K562 (cell line): ENCODE data around the gene FGF14. TPM values are rescaled to one million over a fixed set of nuclear protein-coding genes. Genes with fewer than 3 reads are reported as not detected.

Experiments used
- ATAC-seq: fragments of 200-7000 bp; cut with Tn5 transposase; 3 replicates; pipeline ENCODE4 v1.9.1; 2020; ENCODE audit warnings: moderate library complexity
- BruUV-seq: library from RNA; stranded (reverse); fragments of 400-500 nt; replicated peaks from 2 replicates; lab custom pipeline; 2021; lab: Mats Ljungman, UMichigan
- CTCF ChIA-PET: fragments of 300-600 bp; formaldehyde crosslinking; extraction: SDS; loops from one replicate; lab custom pipeline; 2021; ENCODE audit warnings: low intra/inter-chr PET ratio; lab: Yijun Ruan, JAX
- POLR2A ChIA-PET: fragments of 300-600, 350-650 bp; sonication (Branson Sonifier 250); formaldehyde crosslinking; extraction: SDS; loops from one replicate; lab custom pipeline; 2021; ENCODE audit warnings: antibody characterized with exemption, inconsistent platforms; lab: Yijun Ruan, JAX
- DNase-seq, 4 experiments: peaks; one replicate each; pipeline versions ENCODE4 v3.0.0 to v3.0.0-alpha.2; 2011 to 2018; ENCODE audit warnings: low spot score in 3 of 4, mixed read lengths in 3 of 4; ENCODE audit errors: extremely low read depth in 1 of 4
- FAIRE-seq: peaks from 2 replicates; lab custom pipeline; 2011; peaks lifted over from hg19 to GRCh38; lab: Jason Lieb, UNC
- H2AFZ ChIP-seq: 2 replicates; pipeline ENCODE4 v1.6.0; 2011; ENCODE audit warnings: low read depth, low read length, control low read depth, inconsistent platforms
- H3K27ac ChIP-seq: fragments of 200-600 bp; 3 replicates; pipeline ENCODE4 v1.8.0; 2011; ENCODE audit warnings: low read depth, mild to moderate bottlenecking, control low read depth, inconsistent platforms, low read length, moderate library complexity, mixed read lengths; ENCODE audit errors: extremely low read depth
- H3K27me3 ChIP-seq, 2 experiments: fragments of 300-600 bp in 1 of 2; 2 replicates in 1 of 2; 3 replicates in 1 of 2; pipeline versions ENCODE4 v1.6.0 to v1.8.0; 2011; ENCODE audit warnings: inconsistent platforms in 2 of 2, low read length in 2 of 2, mild to moderate bottlenecking in 1 of 2, mixed read lengths in 1 of 2, moderate library complexity in 1 of 2; ENCODE audit not compliant: control insufficient read depth in 2 of 2, insufficient read depth in 2 of 2
- H3K36me3 ChIP-seq: fragments of 300-600 bp; 3 replicates; pipeline ENCODE4 v1.8.0; 2011; ENCODE audit warnings: mild to moderate bottlenecking, low read length, inconsistent platforms; ENCODE audit not compliant: control insufficient read depth, insufficient read depth
- H3K4me1 ChIP-seq, 2 experiments: fragments of 200-600 bp in 1 of 2; replicated peaks in 1 of 2; 2 replicates in 1 of 2; 3 replicates in 1 of 2; pipeline versions ENCODE4 v1.5.1 to v1.8.0; 2011; ENCODE audit warnings: inconsistent platforms in 2 of 2, low read length in 2 of 2, mild to moderate bottlenecking in 1 of 2, mixed read lengths in 1 of 2, moderate library complexity in 1 of 2; ENCODE audit not compliant: control insufficient read depth in 2 of 2, insufficient read depth in 2 of 2
- H3K4me2 ChIP-seq: 2 replicates; pipeline ENCODE4 v1.6.1; 2011; ENCODE audit warnings: low read length, control low read depth, inconsistent platforms, mixed read lengths; ENCODE audit not compliant: insufficient read depth
- H3K4me3 ChIP-seq: fragments of 200-600 bp; sonication (generic), shearing (Covaris generic); 2 replicates; pipeline ENCODE4 v1.5.1; 2016; ENCODE audit warnings: control low read depth, inconsistent platforms
- H3K79me2 ChIP-seq: fragments of 200-600 bp; 3 replicates; pipeline ENCODE4 v1.8.0; 2011; ENCODE audit warnings: low read length, inconsistent platforms; ENCODE audit not compliant: control insufficient read depth, insufficient read depth
- H3K9ac ChIP-seq, 2 experiments: 2 replicates each; pipeline versions ENCODE4 v1.6.0 to v1.6.1; 2011; ENCODE audit warnings: low read depth in 2 of 2, low read length in 2 of 2, control low read depth in 1 of 2, inconsistent platforms in 1 of 2, mild to moderate bottlenecking in 1 of 2, mixed read lengths in 1 of 2; ENCODE audit not compliant: insufficient read depth in 1 of 2
- H3K9me1 ChIP-seq: one replicate; pipeline ENCODE4 v1.6.0; 2011; ENCODE audit warnings: inconsistent platforms, mild to moderate bottlenecking, low read length, moderate library complexity; ENCODE audit not compliant: control insufficient read depth, insufficient read depth
- H3K9me3 ChIP-seq: replicated peaks from 2 replicates; pipeline ENCODE4 v1.5.1; 2011; ENCODE audit warnings: low read depth, low read length, inconsistent platforms; ENCODE audit not compliant: control insufficient read depth, insufficient read depth
- H4K20me1 ChIP-seq: replicated peaks from 2 replicates; pipeline ENCODE4 v1.6.1; 2011; ENCODE audit warnings: low read length, inconsistent platforms, mixed read lengths; ENCODE audit not compliant: control insufficient read depth, insufficient read depth
- CREBBP ChIP-seq: IDR thresholded peaks from one replicate; pipeline ENCODE4 v1.6.1; 2012; ENCODE audit warnings: low read depth, mild to moderate bottlenecking, control low read depth, inconsistent platforms, low read length
- LARP7 ChIP-seq: fragments of 450-650 bp; IDR thresholded peaks from 2 replicates; pipeline ENCODE4 v1.6.1; 2016
- PCBP2 ChIP-seq: fragments of 200-400 bp; formaldehyde crosslinking; IDR thresholded peaks from 2 replicates; pipeline ENCODE4 v1.6.1; 2018; ENCODE audit warnings: low read length, low read depth, mild to moderate bottlenecking, moderate library complexity; ENCODE audit not compliant: poor library complexity, severe bottlenecking
- SMC3 ChIP-seq: conservative IDR thresholded peaks from 2 replicates; pipeline ENCODE4 v1.6.1; 2011; ENCODE audit warnings: low read depth, low read length, improper control_type of control experiment; ENCODE audit not compliant: insufficient read depth
- SUPT5H ChIP-seq: fragments of 450-650 bp; IDR thresholded peaks from 2 replicates; pipeline ENCODE4 v1.6.1; 2016
- TAF9B ChIP-seq: fragments of 450-650 bp; IDR thresholded peaks from 2 replicates; pipeline ENCODE4 v1.6.1; 2018; ENCODE audit warnings: mild to moderate bottlenecking; ENCODE audit not compliant: partially characterized antibody
- ZNF134 ChIP-seq: fragments of 250-450 bp; sonication (Bioruptor Pico); conservative IDR thresholded peaks from 2 replicates; pipeline ENCODE4 v1.4.0; 2020
- WGBS: fragments of 100-300 bp; shearing (Covaris generic); methylation state at CpG from one replicate; pipeline ENCODE4 v1.1.6; 2016; ENCODE audit warnings: low coverage, mixed read lengths; ENCODE audit not compliant: insufficient coverage; ENCODE audit errors: missing lambda C conversion rate; 5-methylcytosine and 5-hydroxymethylcytosine counted together
- in situ Hi-C: fragments of 300-500 bp; cut with MboI; formaldehyde crosslinking; loops from 4 replicates; pipeline ENCODE4 v1.15.0; 2018; ENCODE audit warnings: inconsistent platforms, mixed read lengths
- intact Hi-C: fragments of 100-400 bp; cut with micrococcal nuclease; formaldehyde crosslinking; loops from 2 replicates; pipeline ENCODE4 v1.14.2; 2022
- polyA plus RNA-seq, 8 experiments: library from polyadenylated mRNA; depleted of rRNA in 4 of 8; stranded (reverse) in 5 of 8; unstranded in 3 of 8; fragments of >200 nt; fragmentation: Nextera tagmentation in 2 of 8; fragmentation: Illumina TruSeq in 1 of 8; extraction: Ambion mirVana in 2 of 8; extraction: Trizol in 1 of 8; gene quantifications; 2 replicates each; pipeline versions ENCODE4 v1.2.1 to v1.2.3, GENCODE V29; 2011 to 2014; ENCODE audit warnings: inconsistent platforms in 1 of 8, missing spikeins in 1 of 8
- total RNA-seq, 7 experiments: library from RNA; depleted of rRNA in 6 of 7; stranded (reverse); fragments of >200 nt in 6 of 7; fragmentation: Illumina TruSeq in 2 of 7; extraction: Trizol in 2 of 7; gene quantifications; 2 replicates each; pipeline versions ENCODE4 v1.2.1 to v1.2.3, GENCODE V29; 2011 to 2021; ENCODE audit warnings: low replicate concordance in 1 of 7
- TF ChIP-seq, protein P1 (sequence below): fragments of 450-650 bp; IDR thresholded peaks from 2 replicates; pipeline ENCODE4 v1.6.1; 2017; ENCODE audit warnings: mild to moderate bottlenecking, moderate library complexity
- TF ChIP-seq, protein P2 (sequence below): sonication (generic); formaldehyde crosslinking; IDR thresholded peaks from 2 replicates; pipeline ENCODE4 v1.8.0; 2022; ENCODE audit warnings: missing genetic modification reagents, mild to moderate bottlenecking, moderate library complexity, borderline replicate concordance

The FGF14 gene
- total and polyA plus RNA-seq, 9 of the 15 experiments (the other 6 are each of a cell fraction or from before 2014, with no cell fraction given) = not detected

DNA sequence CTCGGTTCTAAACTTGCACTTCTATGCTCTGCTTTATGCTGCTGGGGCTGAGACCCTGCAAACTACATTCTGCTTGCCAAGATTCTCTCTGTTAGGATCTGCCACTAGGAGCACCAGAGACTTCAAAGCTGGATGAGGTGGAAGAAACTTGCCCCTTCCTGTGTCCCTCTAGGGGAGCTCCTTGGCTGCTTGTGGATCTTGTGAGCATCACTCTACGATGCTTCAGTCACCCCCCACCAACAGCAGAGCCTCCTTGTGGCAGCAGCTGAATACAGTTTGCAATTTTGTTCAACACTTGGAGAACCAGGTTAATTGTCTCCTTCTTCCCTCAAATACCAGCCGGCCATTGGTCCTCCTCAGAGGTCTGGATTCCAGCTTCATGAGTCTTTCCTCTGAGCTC, 310.6 kb downstream of the FGF14 start:
- BruUV-seq = no TSS peak
- in situ Hi-C loops = no loop called here
- POLR2A ChIA-PET = no interaction called here
- no peak overlapping the region for H3K27ac ChIP-seq
- no peaks in the 10 kb centered on the region for H3K4me1 ChIP-seq
- no peaks in the 10 kb centered on the region for H3K9me1 ChIP-seq
- H3K4me3 ChIP-seq = no peak overlapping the region
- ATAC-seq (no peak), DNase-seq (no peak), FAIRE-seq (no peak)
- no peak overlapping the region for H3K9ac ChIP-seq
- no peaks in the 10 kb centered on the region for H3K27me3 ChIP-seq
- H3K79me2 ChIP-seq = no peaks in the 10 kb centered on the region
- TF ChIP-seq SMC3 = no peak
- TF ChIP-seq LARP7 = no peak
- no peaks in the 10 kb centered on the region for H3K36me3 ChIP-seq
- no peak overlapping the region for H3K4me2 ChIP-seq
- CTCF ChIA-PET = no interaction called here
- no peaks in the 10 kb centered on the region for H3K9me3 ChIP-seq
- intact Hi-C loops = no loop called here
- WGBS = 0% methylated on average over 3 of the region's 3 CpGs
- no peaks in the 10 kb centered on the region for H4K20me1 ChIP-seq
- H2AFZ ChIP-seq = no peak overlapping the region

DNA sequence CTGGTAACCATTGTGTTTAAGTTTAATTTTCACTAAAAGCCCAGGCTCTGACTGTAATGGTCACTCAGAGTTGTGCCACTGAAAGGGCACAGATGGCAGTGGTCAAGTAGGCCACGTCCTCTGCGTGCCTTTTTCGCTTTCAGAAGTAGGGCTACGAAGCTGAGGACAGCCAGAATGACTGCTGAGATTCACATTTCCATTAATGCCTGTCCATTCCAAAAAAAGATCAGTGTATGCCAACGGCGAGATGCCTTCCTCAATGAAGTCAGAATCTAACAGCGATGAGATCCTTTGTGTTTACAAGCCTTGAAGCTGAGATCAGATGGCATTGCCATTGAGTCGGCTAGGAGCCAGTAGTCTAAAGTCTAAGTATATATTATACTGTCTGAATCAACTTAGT, 311.3 kb downstream of the FGF14 start:
- no peaks in the 10 kb centered on the region for H3K9me1 ChIP-seq
- CTCF ChIA-PET = no interaction called here
- no peak for FAIRE-seq
- no peak for DNase-seq
- TF ChIP-seq PCBP2 = no peak
- TF ChIP-seq ZNF134 (CRISPR knock-in tag) = no peak
- TF ChIP-seq, protein P1, sequence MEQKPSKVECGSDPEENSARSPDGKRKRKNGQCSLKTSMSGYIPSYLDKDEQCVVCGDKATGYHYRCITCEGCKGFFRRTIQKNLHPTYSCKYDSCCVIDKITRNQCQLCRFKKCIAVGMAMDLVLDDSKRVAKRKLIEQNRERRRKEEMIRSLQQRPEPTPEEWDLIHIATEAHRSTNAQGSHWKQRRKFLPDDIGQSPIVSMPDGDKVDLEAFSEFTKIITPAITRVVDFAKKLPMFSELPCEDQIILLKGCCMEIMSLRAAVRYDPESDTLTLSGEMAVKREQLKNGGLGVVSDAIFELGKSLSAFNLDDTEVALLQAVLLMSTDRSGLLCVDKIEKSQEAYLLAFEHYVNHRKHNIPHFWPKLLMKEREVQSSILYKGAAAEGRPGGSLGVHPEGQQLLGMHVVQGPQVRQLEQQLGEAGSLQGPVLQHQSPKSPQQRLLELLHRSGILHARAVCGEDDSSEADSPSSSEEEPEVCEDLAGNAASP = no peak
- no peak for TF ChIP-seq SUPT5H
- TF ChIP-seq, protein P2, sequence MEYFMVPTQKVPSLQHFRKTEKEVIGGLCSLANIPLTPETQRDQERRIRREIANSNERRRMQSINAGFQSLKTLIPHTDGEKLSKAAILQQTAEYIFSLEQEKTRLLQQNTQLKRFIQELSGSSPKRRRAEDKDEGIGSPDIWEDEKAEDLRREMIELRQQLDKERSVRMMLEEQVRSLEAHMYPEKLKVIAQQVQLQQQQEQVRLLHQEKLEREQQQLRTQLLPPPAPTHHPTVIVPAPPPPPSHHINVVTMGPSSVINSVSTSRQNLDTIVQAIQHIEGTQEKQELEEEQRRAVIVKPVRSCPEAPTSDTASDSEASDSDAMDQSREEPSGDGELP (CRISPR knock-in tag) = no peak
- no peak for TF ChIP-seq CREBBP
- TF ChIP-seq TAF9B = no peak
- H3K4me1 ChIP-seq = no peaks in the 10 kb centered on the region
- H3K9ac ChIP-seq = no peak overlapping the region
- no peaks in the 10 kb centered on the region for H3K36me3 ChIP-seq
- WGBS = 1% methylated on average over 8 of the region's 8 CpGs
- no peak for ATAC-seq
- no peaks in the 10 kb centered on the region for H3K27me3 ChIP-seq
- POLR2A ChIA-PET = no interaction called here
- no peak overlapping the region for H3K4me2 ChIP-seq
- BruUV-seq = no TSS peak
- H2AFZ ChIP-seq = no peak overlapping the region
- H3K4me3 ChIP-seq = no peak overlapping the region
- no peaks in the 10 kb centered on the region for H3K79me2 ChIP-seq
- H3K27ac ChIP-seq = no peak overlapping the region
- no peaks in the 10 kb centered on the region for H3K9me3 ChIP-seq
- H4K20me1 ChIP-seq = no peaks in the 10 kb centered on the region
- intact Hi-C loops (no loop called here), in situ Hi-C loops (no loop called here)
